IMR-90 (cell line): ENCODE measurements around the gene SYNPO. TPM values are rescaled to one million over a fixed set of nuclear protein-coding genes. Genes with fewer than 3 reads are reported as not detected.

Experiments used
- ATAC-seq: fragments of 200-7000 bp; cut with Tn5 transposase; 2 replicates; pipeline ENCODE4 v1.9.1; 2020; ENCODE audit warnings: low read depth, mild to moderate bottlenecking, moderate library complexity
- BruUV-seq: library from RNA; stranded (reverse); fragments of 400-500 nt; replicated peaks from 2 replicates; lab custom pipeline; 2021; lab: Mats Ljungman, UMichigan
- CTCF ChIA-PET: fragments of 300-600 bp; formaldehyde crosslinking; extraction: SDS; loops from one replicate; lab custom pipeline; 2021; ENCODE audit warnings: antibody characterized with exemption; lab: Yijun Ruan, JAX
- POLR2A ChIA-PET: fragments of 300-600 bp; sonication (Branson Sonifier 250); formaldehyde crosslinking; loops from one replicate; lab custom pipeline; 2022; ENCODE audit warnings: antibody characterized with exemption; ENCODE audit not compliant: unreplicated experiment; lab: Charles Lee
- DNase-seq: peaks from one replicate; pipeline ENCODE4 v3.0.0; 2013
- H2AFZ ChIP-seq: replicated peaks from 2 replicates; pipeline ENCODE3; 2013; ENCODE audit warnings: low read length, mild to moderate bottlenecking; ENCODE audit not compliant: poor library complexity
- H2AK5ac ChIP-seq: 2 replicates; pipeline ENCODE4 v1.6.1; 2013; ENCODE audit warnings: low read depth, low read length, inconsistent platforms
- H2AK9ac ChIP-seq: replicated peaks from 2 replicates; pipeline ENCODE3; 2013; ENCODE audit warnings: mild to moderate bottlenecking, low read depth, low read length, moderate library complexity; ENCODE audit not compliant: poor library complexity
- H2BK120ac ChIP-seq: 2 replicates; pipeline ENCODE4 v1.6.1; 2013; ENCODE audit warnings: low read depth, low read length, inconsistent platforms
- H2BK15ac ChIP-seq: 3 replicates; pipeline ENCODE4 v1.6.1; 2013; ENCODE audit warnings: low read depth, low read length, inconsistent platforms
- H2BK20ac ChIP-seq: 2 replicates; pipeline ENCODE4 v1.6.1; 2013; ENCODE audit warnings: low read depth, mild to moderate bottlenecking, inconsistent platforms, low read length, moderate library complexity
- H2BK5ac ChIP-seq: 2 replicates; pipeline ENCODE4 v1.6.1; 2013; ENCODE audit warnings: mild to moderate bottlenecking, low read depth, low read length, inconsistent platforms; ENCODE audit not compliant: poor library complexity, severe bottlenecking
- H3K14ac ChIP-seq: replicated peaks from 2 replicates; pipeline ENCODE4 v1.6.1; 2013; ENCODE audit warnings: low read depth, low read length, inconsistent platforms
- H3K18ac ChIP-seq: 2 replicates; pipeline ENCODE4 v1.6.1; 2013; ENCODE audit warnings: low read depth, low read length, control low read depth
- H3K23ac ChIP-seq: 2 replicates; pipeline ENCODE4 v1.6.1; 2013; ENCODE audit warnings: low read depth, low read length, inconsistent platforms
- H3K27ac ChIP-seq: 2 replicates; pipeline ENCODE4 v1.5.1; 2013; ENCODE audit warnings: mild to moderate bottlenecking, control low read depth, low read length; ENCODE audit not compliant: insufficient read depth
- H3K27me3 ChIP-seq: 2 replicates; pipeline ENCODE4 v1.6.1; 2013; ENCODE audit warnings: low read length; ENCODE audit not compliant: control insufficient read depth, insufficient read depth
- H3K36me3 ChIP-seq: 2 replicates; pipeline ENCODE4 v1.6.1; 2013; ENCODE audit warnings: low read length, mixed read lengths; ENCODE audit not compliant: control insufficient read depth, insufficient read depth
- H3K4ac ChIP-seq: 2 replicates; pipeline ENCODE4 v1.6.1; 2013; ENCODE audit warnings: low read depth, low read length, inconsistent platforms
- H3K4me1 ChIP-seq: 2 replicates; pipeline ENCODE4 v1.6.1; 2013; ENCODE audit warnings: low read length, mixed read lengths; ENCODE audit not compliant: control insufficient read depth, insufficient read depth
- H3K4me2 ChIP-seq: 2 replicates; pipeline ENCODE4 v1.6.1; 2013; ENCODE audit warnings: low read depth, mild to moderate bottlenecking, control low read depth, low read length, moderate library complexity
- H3K4me3 ChIP-seq: 2 replicates; pipeline ENCODE4 v1.5.1; 2013; ENCODE audit warnings: low read depth, mild to moderate bottlenecking, control low read depth, low read length, moderate library complexity; ENCODE audit not compliant: insufficient read depth
- H3K56ac ChIP-seq: 2 replicates; pipeline ENCODE4 v1.6.1; 2013; ENCODE audit warnings: low read length, inconsistent platforms; ENCODE audit not compliant: insufficient read depth; ENCODE audit errors: extremely low read depth
- H3K79me1 ChIP-seq, 2 experiments: 2 replicates each; pipeline ENCODE4 v1.6.1; 2013; ENCODE audit warnings: low read length in 2 of 2, inconsistent platforms in 1 of 2, low read depth in 1 of 2
- H3K9ac ChIP-seq: 2 replicates; pipeline ENCODE4 v1.6.1; 2013; ENCODE audit warnings: low read depth, low read length, control low read depth
- H3K9me1 ChIP-seq: 2 replicates; pipeline ENCODE4 v1.6.1; 2013; ENCODE audit warnings: low read length, inconsistent platforms; ENCODE audit not compliant: insufficient read depth
- H3K9me3 ChIP-seq: 2 replicates; pipeline ENCODE4 v1.6.1; 2013; ENCODE audit warnings: low read length; ENCODE audit not compliant: control insufficient read depth, insufficient read depth
- H4K20me1 ChIP-seq: 2 replicates; pipeline ENCODE4 v1.6.1; 2013; ENCODE audit warnings: low read length, inconsistent platforms; ENCODE audit not compliant: insufficient read depth
- H4K5ac ChIP-seq: 2 replicates; pipeline ENCODE4 v1.6.1; 2013; ENCODE audit warnings: mild to moderate bottlenecking, low read depth, low read length, control low read depth
- H4K8ac ChIP-seq, 2 experiments: 2 replicates each; pipeline ENCODE4 v1.6.1; 2013; ENCODE audit warnings: low read depth in 2 of 2, low read length in 2 of 2, control low read depth in 1 of 2, inconsistent platforms in 1 of 2
- H4K91ac ChIP-seq: 2 replicates; pipeline ENCODE4 v1.6.1; 2013; ENCODE audit warnings: low read depth, low read length, inconsistent platforms; ENCODE audit not compliant: insufficient read depth
- BHLHE40 ChIP-seq: fragments of 150-350 bp; IDR thresholded peaks from 2 replicates; pipeline ENCODE4 v1.6.1; 2016; ENCODE audit warnings: mild to moderate bottlenecking, low read depth, low read length
- FOS ChIP-seq: fragments of 150-350 bp; IDR thresholded peaks from 2 replicates; pipeline ENCODE4 v1.6.1; 2016; ENCODE audit warnings: low read depth, low read length
- WGBS, 2 experiments: methylation state at CpG; one replicate each; pipeline versions ENCODE4 v1.1.5 to v1.1.7; 2013; ENCODE audit warnings: missing lambda C conversion rate in 2 of 2; ENCODE audit not compliant: insufficient read length in 1 of 2; ENCODE audit errors: extremely low coverage in 2 of 2; 5-methylcytosine and 5-hydroxymethylcytosine counted together
- dilution Hi-C: fragments of 300-500 bp; cut with HindIII; formaldehyde crosslinking; loops from one replicate; pipeline ENCODE4 v1.14.3; 2018; ENCODE audit warnings: low sequenced_read_pairs; ENCODE audit not compliant: unreplicated experiment
- in situ Hi-C: fragments of 300-500 bp; cut with MboI; formaldehyde crosslinking; loops from 3 replicates; pipeline ENCODE4 v1.14.3; 2019; ENCODE audit warnings: low sequenced_read_pairs, inconsistent platforms, mixed read lengths
- intact Hi-C: fragments of 100-400 bp; cut with micrococcal nuclease; formaldehyde crosslinking; loops from 2 replicates; pipeline ENCODE4 v1.10.0; 2022
- polyA plus RNA-seq, 3 experiments: library from polyadenylated mRNA; depleted of rRNA; stranded (reverse); fragments of >200 nt; gene quantifications; 2 replicates each; pipeline ENCODE4 v1.2.3, GENCODE V29; 2012; ENCODE audit warnings: low replicate concordance in 1 of 3
- total RNA-seq: library from RNA; depleted of rRNA; stranded (reverse); fragments of >200 nt; gene quantifications from 2 replicates; pipeline ENCODE4 v1.2.3, GENCODE V29; 2012
- TF ChIP-seq, protein P1 (sequence below): fragments of 150-350 bp; IDR thresholded peaks from 2 replicates; pipeline ENCODE4 v1.6.1; 2017; ENCODE audit warnings: mild to moderate bottlenecking, antibody characterized with exemption, low read length, low read depth

Gene SYNPO
- total and polyA plus RNA-seq, 2 of the 4 experiments (the other 2 are of a cell fraction) = 3.0 to 24.8 TPM

GRCh38 chr5:150618588-150619281 lies 21.7 kb upstream of the SYNPO start:
- Histone ChIP-seq H2BK5ac (peak overlapping the region; percentile 84), H2BK20ac (peak overlapping the region; percentile 38; the same call in 1 of the 2 replicates), H3K79me1 (no peaks in the 10 kb centered on the region), H2BK15ac (peak overlapping the region; percentile 30; the same call in 2 of the 3 replicates), H2AFZ (peak overlapping the region; percentile 82), H3K9me3 (no peaks in the 10 kb centered on the region), H4K8ac (peak overlapping the region; percentile 17 to 71), H4K91ac (peak overlapping the region; percentile 45; the same call in 1 of the 2 replicates), H3K4me2 (peak overlapping the region; percentile 39), H4K20me1 (no peaks in the 10 kb centered on the region), H3K27me3 (no peaks in the 10 kb centered on the region), H3K9ac (peak overlapping the region; percentile 46), H3K56ac (no peak overlapping the region; the same call in 1 of the 2 replicates), H3K4ac (peak overlapping the region; percentile 80), H3K36me3 (no peaks in the 10 kb centered on the region), H3K23ac (peak overlapping the region; percentile 77), H3K18ac (peak overlapping the region; percentile 71), H3K4me1 (peaks cover 47% of the 10 kb centered on the region), H3K4me3 (no peak overlapping the region), H2BK120ac (peak overlapping the region; percentile 76; the same call in 1 of the 2 replicates), H2AK9ac (peak overlapping the region; percentile 6), H2AK5ac (peak overlapping the region; percentile 48), H3K9me1 (peaks cover 12% of the 10 kb centered on the region), H3K27ac (peak overlapping the region; percentile 83), H4K5ac (peak overlapping the region; percentile 66), H3K14ac (peak overlapping the region; percentile 69)
- CTCF ChIA-PET = no interaction called here
- intact Hi-C loops (no loop called here), in situ Hi-C loops (no loop called here), dilution Hi-C loops (no loop called here)
- peak; percentile 12; the same call in 1 of the 2 replicates for ATAC-seq
- DNase-seq = peak; percentile 62
- POLR2A ChIA-PET = no interaction called here
- no CpG with 5 or more reads among the region's 17 CpGs for WGBS, 2 experiments
- BruUV-seq = no TSS peak
- TF ChIP-seq, protein P1, sequence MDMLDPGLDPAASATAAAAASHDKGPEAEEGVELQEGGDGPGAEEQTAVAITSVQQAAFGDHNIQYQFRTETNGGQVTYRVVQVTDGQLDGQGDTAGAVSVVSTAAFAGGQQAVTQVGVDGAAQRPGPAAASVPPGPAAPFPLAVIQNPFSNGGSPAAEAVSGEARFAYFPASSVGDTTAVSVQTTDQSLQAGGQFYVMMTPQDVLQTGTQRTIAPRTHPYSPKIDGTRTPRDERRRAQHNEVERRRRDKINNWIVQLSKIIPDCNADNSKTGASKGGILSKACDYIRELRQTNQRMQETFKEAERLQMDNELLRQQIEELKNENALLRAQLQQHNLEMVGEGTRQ = peak; percentile 24; the same call in 1 of the 2 replicates
- peak; percentile 95 for TF ChIP-seq BHLHE40
- TF ChIP-seq FOS = no peak
